Central memory CD4-positive, alpha-beta T cell (primary cell): Measurements from ENCODE around the gene LHPP.
"Not testable (repeated sequence)": the region's sequence is repeated elsewhere in the genome, so short reads cannot be mapped to it uniquely, and the experiment has no call there.

Experiments used
- DNase-seq: peaks from one replicate; pipeline ENCODE4 v3.0.0; 2022
- total RNA-seq, 3 experiments: gene quantifications; one replicate each; lab custom pipeline; 2026; lab: John Stamatoyannopoulos, UW

LHPP gene, protein sequence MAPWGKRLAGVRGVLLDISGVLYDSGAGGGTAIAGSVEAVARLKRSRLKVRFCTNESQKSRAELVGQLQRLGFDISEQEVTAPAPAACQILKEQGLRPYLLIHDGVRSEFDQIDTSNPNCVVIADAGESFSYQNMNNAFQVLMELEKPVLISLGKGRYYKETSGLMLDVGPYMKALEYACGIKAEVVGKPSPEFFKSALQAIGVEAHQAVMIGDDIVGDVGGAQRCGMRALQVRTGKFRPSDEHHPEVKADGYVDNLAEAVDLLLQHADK
- total RNA-seq: 2.5 to 15.4 (median 11.8) reads per million in 3 experiments

DNA sequence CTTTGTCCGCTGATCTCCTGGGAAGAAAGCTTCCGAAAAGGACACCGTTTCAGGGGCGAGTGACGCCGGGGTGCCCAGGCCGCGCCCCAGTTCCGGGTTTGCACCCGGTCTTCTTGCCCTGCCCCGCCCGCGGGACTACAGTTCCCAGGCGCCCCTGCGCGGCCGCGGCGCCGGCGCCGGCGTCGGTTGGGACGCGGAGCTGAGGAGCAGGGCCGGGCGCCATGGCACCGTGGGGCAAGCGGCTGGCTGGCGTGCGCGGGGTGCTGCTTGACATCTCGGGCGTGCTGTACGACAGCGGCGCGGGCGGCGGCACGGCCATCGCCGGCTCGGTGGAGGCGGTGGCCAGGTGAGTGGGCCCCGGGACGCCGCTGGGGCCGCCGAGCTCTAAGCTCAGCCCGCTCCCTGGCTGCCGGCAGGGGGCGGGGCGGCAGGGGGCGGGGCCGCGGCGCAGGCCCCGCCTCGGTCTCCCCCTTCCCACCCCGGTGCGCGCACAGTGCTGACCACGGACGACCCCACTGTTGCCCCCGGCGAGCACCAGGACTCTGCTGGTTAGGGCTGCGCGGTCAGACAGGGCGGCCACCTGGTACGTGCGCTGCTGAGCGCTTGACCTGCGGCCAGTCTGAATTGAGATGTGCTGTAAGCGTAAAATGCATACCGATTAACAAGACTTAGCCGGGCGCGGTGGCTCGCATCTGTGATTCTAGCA lies at the start of gene LHPP:
LHPP (plus strand) TSS at position 182 of the 706 bp plus-strand sequence; CDS start at position 222, 40 bp downstream.
- peak; percentile 81 for DNase-seq

DNA sequence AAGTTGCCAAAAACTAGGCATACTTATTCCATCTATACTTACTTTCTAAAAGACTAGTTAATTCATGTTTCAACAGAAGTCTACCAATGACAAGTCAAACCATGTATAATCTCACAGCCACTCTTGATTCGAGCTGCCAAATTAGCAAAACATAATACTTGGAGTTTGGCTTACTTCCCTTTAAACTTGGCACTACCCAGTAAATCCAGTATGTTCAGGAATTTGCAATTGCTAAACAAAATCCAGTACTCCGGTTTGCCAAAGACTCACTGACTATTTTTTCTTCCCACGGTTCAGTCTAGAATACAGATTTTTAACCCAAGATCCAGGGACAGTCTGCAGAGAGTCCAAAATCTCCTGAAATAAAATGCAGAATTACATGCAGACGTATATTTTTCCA lies 47.5 kb upstream of the LHPP start:
- DNase-seq: no peak

DNA sequence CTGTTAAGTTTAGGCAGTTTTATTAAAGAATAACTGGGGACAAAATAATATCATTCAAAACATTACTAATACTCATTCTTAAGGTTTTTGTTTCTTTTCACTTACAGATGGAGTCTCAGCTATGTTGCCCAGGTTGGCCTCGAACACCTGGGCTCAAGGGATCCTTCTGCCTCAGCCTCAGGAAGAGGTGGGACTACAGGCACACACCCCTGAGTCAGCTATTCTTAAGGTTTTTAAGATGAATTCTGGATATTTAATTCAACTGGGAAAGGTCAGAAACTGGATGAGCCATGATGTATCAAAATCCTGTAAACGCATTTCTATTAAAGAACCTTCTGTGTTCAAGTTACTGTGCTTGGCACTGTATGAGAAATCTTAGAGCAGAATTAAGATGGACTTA lies 46.4 kb upstream of the LHPP start:
- no peak for DNase-seq

DNA sequence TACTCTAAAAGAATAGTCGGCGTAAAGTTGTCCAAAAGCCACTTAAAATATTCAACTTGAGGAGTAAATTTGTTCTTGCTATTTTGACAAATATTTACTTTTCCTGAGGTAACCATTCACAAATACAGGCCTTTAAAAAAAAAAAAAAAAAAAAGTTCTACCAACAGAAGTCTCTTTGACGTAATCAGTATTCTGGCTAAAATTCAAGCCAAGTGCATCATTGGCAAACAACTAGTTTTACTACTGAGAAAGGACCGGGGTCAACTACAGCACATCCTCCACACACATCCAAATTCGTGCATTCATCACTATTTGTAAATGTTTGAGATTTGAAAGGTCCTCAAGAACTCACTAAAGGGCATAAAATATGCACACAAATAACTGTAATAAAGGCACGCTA lies 44.9 kb upstream of the LHPP start:
- DNase-seq: no peak

DNA sequence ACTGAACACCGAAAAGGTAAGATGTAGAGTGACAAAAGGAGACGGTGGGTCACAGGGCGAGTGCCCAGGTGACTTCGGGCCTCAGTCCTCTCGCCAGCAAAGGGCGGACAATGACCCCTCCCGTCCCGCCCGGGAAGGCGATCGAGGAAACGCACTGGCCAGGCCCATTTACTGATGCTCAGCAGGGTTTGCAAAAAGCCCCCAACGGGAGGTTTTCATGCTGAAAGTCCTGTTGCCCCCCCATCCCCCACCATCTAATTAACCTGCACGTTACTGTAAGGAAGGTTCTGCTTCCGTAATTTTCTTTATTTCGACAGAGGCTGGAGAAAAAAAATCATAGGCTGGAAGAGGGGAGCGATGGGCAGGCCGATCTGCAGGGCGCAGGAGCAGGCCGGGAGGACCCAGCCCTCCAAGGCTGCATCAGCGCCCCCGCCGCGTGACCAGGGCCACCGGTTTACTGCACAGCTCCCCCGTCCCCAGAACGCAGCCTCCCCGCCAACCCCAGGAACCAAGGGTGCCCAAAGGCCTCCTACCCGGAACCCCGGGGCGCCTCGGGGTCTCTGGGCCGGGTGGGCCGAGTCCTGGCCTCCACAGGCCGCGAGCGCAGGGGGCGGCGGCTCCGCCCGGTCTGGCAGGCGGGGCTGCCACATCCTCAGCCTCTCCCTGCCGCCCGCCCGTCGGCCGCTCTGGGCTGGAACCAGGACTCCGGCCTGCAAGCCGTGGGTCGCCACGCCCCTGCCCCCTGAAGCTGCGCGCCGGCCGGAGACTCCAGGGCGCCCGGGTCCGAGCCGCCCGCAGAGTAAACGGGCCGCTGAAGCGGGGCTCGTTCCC lies 43.5 kb upstream of the LHPP start:
- peak; percentile 30 for DNase-seq

- DNase-seq: peak; percentile 93
These were observed 42.7 kb upstream of the LHPP start, which contains the start of gene OAT for GRCh38 chr10:124418726-124419501. Gene OAT, minus strand, starts transcription at chr10:124418923. Its CDS starts 6,752 bp downstream, at chr10:124412171.

- no peak for DNase-seq
These were observed 42.0 kb upstream of the LHPP start for GRCh38 chr10:124419635-124420034.

DNA sequence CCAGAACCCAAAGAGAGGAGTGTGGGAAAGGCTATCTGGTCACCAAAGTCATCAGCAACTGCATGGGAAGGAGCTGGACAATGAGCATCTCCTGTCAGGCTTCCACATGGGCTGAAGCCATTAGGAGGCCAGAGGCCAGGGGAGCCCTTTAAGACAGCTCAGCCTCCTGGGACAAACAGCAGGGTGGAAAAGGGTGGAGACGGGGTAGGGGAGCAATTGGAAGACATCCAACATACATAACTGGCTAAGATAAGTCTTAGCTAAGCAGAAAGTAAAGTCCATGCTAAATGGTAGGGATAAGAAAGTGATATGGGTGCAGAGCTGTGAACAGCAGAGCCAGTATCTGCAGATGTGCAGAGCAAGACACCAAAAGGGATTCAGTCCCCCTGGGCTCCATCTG lies 41.4 kb upstream of the LHPP start:
- no peak for DNase-seq

GRCh38 chr10:124422742-124423141 lies 38.9 kb upstream of the LHPP start:
- no peak for DNase-seq

GRCh38 chr10:124423813-124424212 lies 37.8 kb upstream of the LHPP start:
- no peak for DNase-seq

DNA sequence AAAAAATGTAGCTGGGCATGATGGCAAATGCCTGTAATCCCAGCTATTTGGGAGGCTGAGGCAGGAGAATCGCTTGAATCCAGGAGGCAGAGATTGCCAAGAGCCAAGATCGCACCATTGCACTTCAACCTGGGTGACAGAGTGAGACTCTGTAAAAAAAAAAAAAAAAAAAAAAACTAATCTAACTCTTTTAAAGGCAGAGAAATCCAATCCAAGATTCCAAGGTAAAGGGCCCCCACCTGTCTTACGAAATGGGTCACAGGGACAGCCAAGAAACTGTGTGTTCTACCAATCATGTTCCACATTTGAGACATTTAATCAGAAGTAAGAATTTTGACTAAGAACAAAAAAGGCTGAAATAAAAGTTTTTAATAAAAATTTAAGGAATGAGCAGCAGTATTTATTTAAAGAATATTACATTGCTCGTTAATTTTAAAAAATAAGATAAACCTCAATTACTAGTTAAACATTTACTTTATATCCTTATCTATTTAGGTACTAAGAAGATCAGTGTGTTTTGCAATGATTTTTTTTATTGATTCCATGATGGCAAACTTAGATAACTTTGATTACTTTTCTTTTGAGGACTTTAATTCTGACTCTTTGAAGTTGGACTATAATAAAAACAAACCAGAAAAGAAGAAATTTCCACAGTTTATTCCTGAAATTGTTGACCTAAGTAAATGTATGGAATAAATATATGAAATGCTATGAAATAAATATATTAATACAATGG lies 36.2 kb upstream of the LHPP start:
- no peak for DNase-seq

- no peak for DNase-seq
These were observed 33.3 kb upstream of the LHPP start for GRCh38 chr10:124428207-124428777.

- no peak for DNase-seq
These were observed 32.0 kb upstream of the LHPP start for GRCh38 chr10:124429576-124429975.

DNA sequence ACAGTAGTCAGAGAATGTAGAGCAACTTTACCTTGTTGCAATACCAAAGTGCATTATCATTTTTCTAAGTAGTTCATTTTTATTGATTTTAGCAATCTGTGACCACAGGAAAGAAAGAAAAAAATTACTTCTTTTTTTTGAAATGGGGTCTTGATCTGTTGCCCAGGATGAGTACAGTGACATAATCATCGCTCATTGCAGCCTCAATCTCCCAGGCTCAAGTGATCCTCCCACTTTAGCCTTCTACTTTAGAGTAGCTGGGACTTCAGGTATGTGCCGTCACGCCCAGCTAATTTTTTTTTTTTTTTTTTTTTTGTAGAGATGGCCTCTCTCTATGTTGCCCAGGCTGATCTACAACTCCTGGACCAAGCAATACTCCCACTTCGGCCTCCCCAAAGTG lies 31.5 kb upstream of the LHPP start:
- DNase-seq: no peak

GRCh38 chr10:124433461-124433860 lies 28.2 kb upstream of the LHPP start:
- DNase-seq: no peak

DNA sequence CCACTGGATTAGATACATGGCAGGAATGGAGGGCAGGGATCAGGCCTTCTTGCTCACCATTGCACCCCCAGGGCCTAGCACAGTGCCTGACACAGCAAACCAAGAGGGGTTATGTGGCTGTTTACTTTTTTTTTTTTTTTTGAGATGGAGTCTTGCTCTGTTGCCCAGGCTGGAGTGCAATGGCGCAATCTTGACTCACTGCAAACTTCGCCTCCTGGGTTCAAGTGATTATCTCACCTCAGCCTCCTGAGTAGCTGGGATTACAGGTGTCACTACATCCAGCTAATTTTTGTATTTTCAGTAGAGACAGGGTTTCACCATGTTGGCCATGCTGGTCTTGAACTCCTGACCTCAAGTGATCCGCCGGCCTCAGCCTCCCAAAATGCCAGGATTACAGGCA lies 25.9 kb upstream of the LHPP start:
- not testable (repeated sequence) for DNase-seq

DNA sequence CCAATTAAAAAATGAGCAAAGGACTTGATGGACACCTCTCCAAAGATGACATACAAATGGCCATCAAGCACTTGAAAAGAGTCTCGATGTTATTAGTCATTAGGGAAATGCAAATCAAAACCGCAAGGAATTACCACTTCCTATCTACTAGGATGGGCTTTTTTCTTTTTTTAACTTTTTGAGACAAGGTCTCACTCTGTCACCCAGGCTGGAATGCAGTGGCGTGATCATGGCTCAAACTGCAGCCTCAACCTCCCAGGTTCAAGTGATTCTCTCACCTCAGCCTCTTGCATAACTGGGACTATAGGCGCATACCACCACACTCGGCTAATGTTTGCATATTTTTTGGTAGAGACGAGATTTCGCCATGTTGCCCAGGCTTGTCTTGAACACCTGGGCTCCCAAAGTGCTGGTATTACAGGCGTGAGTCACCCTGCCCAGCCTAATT lies 25.4 kb upstream of the LHPP start:
- DNase-seq: no peak

- DNase-seq: not testable (repeated sequence)
These were observed 19.9 kb upstream of the LHPP start for GRCh38 chr10:124441694-124442093.

GRCh38 chr10:124446830-124447750 lies 14.5 kb upstream of the LHPP start:
- no peak for DNase-seq
